GM12892 (cell line): ENCODE measurements around the gene SETD3.

ENCODE experiments used
- DNase-seq: peaks from one replicate; pipeline ENCODE4 v3.0.0; 2011; ENCODE audit not compliant: insufficient read length
- FAIRE-seq: peaks from 2 replicates; lab custom pipeline; 2011; peaks lifted over from hg19 to GRCh38; lab: Jason Lieb, UNC
- POLR2A ChIP-seq: IDR thresholded peaks from 2 replicates; pipeline ENCODE4 v1.6.1; 2011; ENCODE audit warnings: low read depth, low read length, control low read depth
- POLR2AphosphoS5 ChIP-seq: IDR thresholded peaks from 2 replicates; pipeline ENCODE4 v1.6.1; 2011; ENCODE audit warnings: low read depth, low read length, control low read depth
- TAF1 ChIP-seq: IDR thresholded peaks from 2 replicates; pipeline ENCODE4 v1.6.1; 2011; ENCODE audit warnings: low read depth, mild to moderate bottlenecking, control low read depth, low read length, borderline replicate concordance

SETD3 gene

GRCh38 chr14:99440278-99440677, 40.4 kb downstream of the SETD3 start:
- TF ChIP-seq POLR2AphosphoS5 = no peak
- TF ChIP-seq POLR2A = no peak
- no peak for TF ChIP-seq TAF1
- DNase-seq (no peak), FAIRE-seq (no peak)

GRCh38 chr14:99437706-99438105, 43.0 kb downstream of the SETD3 start:
- FAIRE-seq (no peak), DNase-seq (no peak)
- TF ChIP-seq POLR2A (no peak), TAF1 (no peak), POLR2AphosphoS5 (no peak)

- TF ChIP-seq TAF1 (no peak), POLR2A (no peak), POLR2AphosphoS5 (no peak)
- DNase-seq (no peak), FAIRE-seq (no peak)
Measured at GRCh38 chr14:99436247-99437180, 44.1 kb downstream of the SETD3 start.

- TF ChIP-seq POLR2AphosphoS5 (no peak), TAF1 (no peak), POLR2A (no peak)
- DNase-seq (no peak), FAIRE-seq (no peak)
Measured at GRCh38 chr14:99435327-99435726, 45.3 kb downstream of the SETD3 start.

- FAIRE-seq = no peak
- TF ChIP-seq POLR2A = no peak
- no peak for TF ChIP-seq TAF1
- TF ChIP-seq POLR2AphosphoS5 = no peak
- no peak for DNase-seq
Measured at GRCh38 chr14:99432485-99432884, 48.2 kb downstream of the SETD3 start.

- TF ChIP-seq POLR2A (no peak), TAF1 (no peak), POLR2AphosphoS5 (no peak)
- FAIRE-seq (no peak), DNase-seq (no peak)
Measured at GRCh38 chr14:99431986-99432385, 48.7 kb downstream of the SETD3 start.

GRCh38 chr14:99430491-99430890, 50.2 kb downstream of the SETD3 start:
- FAIRE-seq (peak; percentile 65), DNase-seq (no peak)

GRCh38 chr14:99427632-99428300, 52.9 kb downstream of the SETD3 start:
- FAIRE-seq (no peak), DNase-seq (no peak)

More at GRCh38 chr14:99430491-99430890, 50.2 kb downstream of the SETD3 start:
- TF ChIP-seq POLR2AphosphoS5 (no peak), POLR2A (no peak), TAF1 (no peak)

GRCh38 chr14:99426813-99427346, 53.8 kb downstream of the SETD3 start:
- DNase-seq (no peak), FAIRE-seq (no peak)
- TF ChIP-seq POLR2AphosphoS5 (no peak), POLR2A (no peak), TAF1 (no peak)

More at GRCh38 chr14:99427632-99428300, 52.9 kb downstream of the SETD3 start:
- TF ChIP-seq POLR2A (no peak), POLR2AphosphoS5 (no peak), TAF1 (no peak)

- TF ChIP-seq POLR2A (no peak), TAF1 (no peak)
- DNase-seq (no peak), FAIRE-seq (no peak)
Measured at GRCh38 chr14:99426265-99426664, 54.4 kb downstream of the SETD3 start.

GRCh38 chr14:99425272-99425681, 55.4 kb downstream of the SETD3 start:
- DNase-seq (no peak), FAIRE-seq (no peak)

GRCh38 chr14:99424306-99424877, 56.3 kb downstream of the SETD3 start:
- FAIRE-seq (no peak), DNase-seq (no peak)
- no peak for TF ChIP-seq TAF1
- TF ChIP-seq POLR2AphosphoS5 = no peak
- no peak for TF ChIP-seq POLR2A

More at GRCh38 chr14:99425272-99425681, 55.4 kb downstream of the SETD3 start:
- no peak for TF ChIP-seq TAF1
- TF ChIP-seq POLR2AphosphoS5 = no peak
- TF ChIP-seq POLR2A = no peak
